ENCODE results near the gene MTERF4. TPM values are rescaled to one million over a fixed set of nuclear protein-coding genes. Genes with fewer than 3 reads are reported as not detected.

Gene MTERF4
- polyA plus RNA-seq, 3 donors, result 15.5 to 37.4 (median 17.8) TPM

GRCh38 chr2:241074901-241075540 is 27.1 kb downstream of the MTERF4 start:
- no peaks in the 10 kb centered on the region for H4K20me1 ChIP-seq (ENCODE audit: insufficient read depth, low read length)
- H3K4me3 ChIP-seq (replicated peaks in 1 of 3; ENCODE audit: low read depth in 2 of 3, low read length in 3 of 3), result no peak overlapping the region
- peaks cover 4 to 18% of the 10 kb centered on the region in 2 donors for H3K36me3 ChIP-seq (replicated peaks in 1 of 2; ENCODE audit: control insufficient read depth in 1 of 2, insufficient read depth in 2 of 2, low read length in 2 of 2)
- Mint-ChIP-seq H3K4me3 (no peak overlapping the region), H3K9me3 (peaks cover 0 to 2% (median 0%) of the 10 kb centered on the region in 7 donors), H3K36me3 (peaks cover 16 to 17% of the 10 kb centered on the region in 2 donors), H3K27me3 (ENCODE audit: low read depth in 3 of 3) (peaks cover 0 to 7% (median 4%) of the 10 kb centered on the region in 3 donors), H3K4me1 (no peaks in the 10 kb centered on the region), H3K27ac (no peak overlapping the region)
- no peak for TF ChIP-seq CTCF (IDR thresholded peaks at IDR 0.05)
- H3K9me3 ChIP-seq (replicated peaks in 1 of 2; ENCODE audit: control insufficient read depth in 1 of 2, insufficient read depth in 1 of 2, low read length in 2 of 2), result no peaks in the 10 kb centered on the region
- H2AFZ ChIP-seq (ENCODE audit: insufficient read depth, low read depth, low read length, poor library complexity, severe bottlenecking), result no peak overlapping the region
- H3K4me2 ChIP-seq (replicated peaks; ENCODE audit: extremely low read depth, low read length, poor library complexity, severe bottlenecking), result no peak overlapping the region
- WGBS (ENCODE audit: insufficient coverage), result 96% methylated on average over 12 of the region's 16 CpGs
- no peak overlapping the region for H3K9ac ChIP-seq (ENCODE audit: insufficient read depth, low read length, poor library complexity, severe bottlenecking)
- no peaks in the 10 kb centered on the region for H3K4me1 ChIP-seq (ENCODE audit: control insufficient read depth in 1 of 2, insufficient read depth in 2 of 2, low read length in 2 of 2)
- DNase-seq, result no peak
- H3K27me3 ChIP-seq (ENCODE audit: control insufficient read depth in 2 of 2, insufficient read depth in 2 of 2, low read length in 2 of 2), result no peaks in the 10 kb centered on the region
- H3K79me2 ChIP-seq (ENCODE audit: insufficient read depth, low read length), result no peaks in the 10 kb centered on the region
- intact Hi-C loops (cut with micrococcal nuclease), result no loop called here
- H3K27ac ChIP-seq (ENCODE audit: low read depth in 1 of 2, low read length in 2 of 2), result no peak overlapping the region

- WGBS (ENCODE audit: insufficient coverage), result 100% methylated on average over 7 of the region's 16 CpGs
These were observed 27.8 kb downstream of the MTERF4 start for GRCh38 chr2:241074065-241074818.

More at GRCh38 chr2:241074065-241074818, 27.8 kb downstream of the MTERF4 start:
- Mint-ChIP-seq H3K27ac (peak overlapping the region in 1 of 7 donors; percentile 12), H3K27me3 (ENCODE audit: low read depth in 3 of 3) (peaks cover 0 to 7% (median 4%) of the 10 kb centered on the region in 3 donors), H3K36me3 (peaks cover 16 to 17% of the 10 kb centered on the region in 2 donors), H3K4me1 (no peaks in the 10 kb centered on the region), H3K9me3 (peaks cover 0 to 2% (median 0%) of the 10 kb centered on the region in 7 donors), H3K4me3 (no peak overlapping the region)
- DNase-seq, result no peak
- Histone ChIP-seq H3K4me2 (replicated peaks; ENCODE audit: extremely low read depth, low read length, poor library complexity, severe bottlenecking) (no peak overlapping the region), H2AFZ (ENCODE audit: insufficient read depth, low read depth, low read length, poor library complexity, severe bottlenecking) (no peak overlapping the region), H3K27ac (ENCODE audit: low read depth in 1 of 2, low read length in 2 of 2) (no peak overlapping the region), H3K9ac (ENCODE audit: insufficient read depth, low read length, poor library complexity, severe bottlenecking) (no peak overlapping the region), H3K4me1 (ENCODE audit: control insufficient read depth in 1 of 2, insufficient read depth in 2 of 2, low read length in 2 of 2) (no peaks in the 10 kb centered on the region), H3K36me3 (replicated peaks in 1 of 2; ENCODE audit: control insufficient read depth in 1 of 2, insufficient read depth in 2 of 2, low read length in 2 of 2) (peaks cover 4 to 18% of the 10 kb centered on the region in 2 donors), H3K4me3 (replicated peaks in 1 of 3; ENCODE audit: low read depth in 2 of 3, low read length in 3 of 3) (no peak overlapping the region), H4K20me1 (ENCODE audit: insufficient read depth, low read length) (no peaks in the 10 kb centered on the region), H3K79me2 (ENCODE audit: insufficient read depth, low read length) (no peaks in the 10 kb centered on the region), H3K9me3 (replicated peaks in 1 of 2; ENCODE audit: control insufficient read depth in 1 of 2, insufficient read depth in 1 of 2, low read length in 2 of 2) (no peaks in the 10 kb centered on the region), H3K27me3 (ENCODE audit: control insufficient read depth in 2 of 2, insufficient read depth in 2 of 2, low read length in 2 of 2) (no peaks in the 10 kb centered on the region)
- no peak for TF ChIP-seq CTCF (IDR thresholded peaks at IDR 0.05)
- intact Hi-C loops (cut with micrococcal nuclease), result no loop called here
